Keratinocyte (primary cell): Measurements from ENCODE around the gene RBBP8. TPM values are rescaled to one million over a fixed set of nuclear protein-coding genes. Genes with fewer than 3 reads are reported as not detected.

ENCODE experiments used
- DNase-seq: peaks from one replicate; pipeline ENCODE4 v3.0.0-alpha.2; 2011; ENCODE audit warnings: low read depth, missing footprints, low spot score
- FAIRE-seq: peaks from 2 replicates; lab custom pipeline; 2011; peaks lifted over from hg19 to GRCh38; lab: Jason Lieb, UNC
- H2AFZ ChIP-seq: 2 replicates; pipeline ENCODE4 v1.6.0; 2012; ENCODE audit warnings: low read length, control low read depth, inconsistent platforms; ENCODE audit not compliant: control insufficient read depth
- H3K27ac ChIP-seq: 2 replicates; pipeline ENCODE4 v1.5.1; 2011; ENCODE audit warnings: low read length; ENCODE audit not compliant: control insufficient read depth, insufficient read depth
- H3K27me3 ChIP-seq: 3 replicates; pipeline ENCODE4 v1.6.0; 2011; ENCODE audit warnings: low read length; ENCODE audit not compliant: control insufficient read depth, insufficient read depth; ENCODE audit errors: extremely low read depth
- H3K36me3 ChIP-seq, 2 experiments: 2 replicates in 1 of 2; 3 replicates in 1 of 2; pipeline ENCODE4 v1.5.1; 2011; ENCODE audit warnings: low read length in 2 of 2, mild to moderate bottlenecking in 1 of 2; ENCODE audit not compliant: control insufficient read depth in 2 of 2, insufficient read depth in 2 of 2; ENCODE audit errors: extremely low read depth in 1 of 2
- H3K4me1 ChIP-seq: 3 replicates; pipeline ENCODE4 v1.5.1; 2011; ENCODE audit warnings: low read length; ENCODE audit not compliant: control insufficient read depth, insufficient read depth; ENCODE audit errors: extremely low read depth
- H3K4me2 ChIP-seq: 3 replicates; pipeline ENCODE4 v1.6.0; 2011; ENCODE audit warnings: low read depth, low read length; ENCODE audit not compliant: control insufficient read depth, insufficient read depth; ENCODE audit errors: extremely low read depth
- H3K4me3 ChIP-seq, 3 experiments: fragments of 200-600 bp in 1 of 3; sonication (generic) in 1 of 3; 2 replicates in 2 of 3; 3 replicates in 1 of 3; pipeline ENCODE4 v1.5.1; 2011 to 2016; ENCODE audit warnings: low read length in 3 of 3, mild to moderate bottlenecking in 3 of 3, control low read depth in 2 of 3, inconsistent platforms in 1 of 3, low read depth in 1 of 3, mixed read lengths in 1 of 3, mixed run types in 1 of 3, moderate library complexity in 1 of 3; ENCODE audit not compliant: control insufficient read depth in 2 of 3, insufficient read depth in 2 of 3; ENCODE audit errors: extremely low read depth in 1 of 3
- H3K79me2 ChIP-seq: 2 replicates; pipeline ENCODE4 v1.6.0; 2012; ENCODE audit warnings: low read length; ENCODE audit not compliant: control insufficient read depth, insufficient read depth
- H3K9ac ChIP-seq: 3 replicates; pipeline ENCODE4 v1.6.0; 2011; ENCODE audit warnings: low read length; ENCODE audit not compliant: control insufficient read depth, insufficient read depth; ENCODE audit errors: extremely low read depth
- H3K9me1 ChIP-seq: 3 replicates; pipeline ENCODE4 v1.6.0; 2011; ENCODE audit warnings: low read length; ENCODE audit not compliant: control insufficient read depth, insufficient read depth; ENCODE audit errors: extremely low read depth
- H3K9me3 ChIP-seq: 2 replicates; pipeline ENCODE4 v1.5.1; 2012; ENCODE audit warnings: low read depth, low read length; ENCODE audit not compliant: control insufficient read depth
- H4K20me1 ChIP-seq: 3 replicates; pipeline ENCODE4 v1.6.0; 2011; ENCODE audit warnings: low read length; ENCODE audit not compliant: control insufficient read depth, insufficient read depth; ENCODE audit errors: extremely low read depth
- EZH2 ChIP-seq: IDR thresholded peaks from one replicate; pipeline ENCODE4 v1.6.1; 2012; ENCODE audit warnings: inconsistent platforms, mild to moderate bottlenecking, low read length, moderate library complexity
- dilution Hi-C: fragments of 300-500 bp; cut with MboI; formaldehyde crosslinking; loops from one replicate; pipeline ENCODE4 v1.7.0; 2020; ENCODE audit warnings: low sequenced_read_pairs; ENCODE audit not compliant: extremely low pct_ligation_motif_present
- polyA plus RNA-seq, 5 experiments: library from polyadenylated mRNA; depleted of rRNA in 3 of 5; stranded (reverse) in 3 of 5; stranded (forward) in 1 of 5; unstranded in 1 of 5; fragments of >200 nt; gene quantifications; 1 replicate in 1 of 5; 2 replicates in 3 of 5; 3 replicates in 1 of 5; pipeline versions ENCODE4 v1.2.1 to v1.2.3, GENCODE V29; 2011 to 2012; ENCODE audit warnings: missing spikeins in 2 of 5, low read depth in 1 of 5, low replicate concordance in 1 of 5
- TF ChIP-seq, protein P1 (sequence below), 3 experiments: IDR thresholded peaks in 1 of 3; conservative IDR thresholded peaks in 1 of 3; optimal IDR thresholded peaks in 1 of 3; 2 replicates in 2 of 3; 3 replicates in 1 of 3; pipeline versions ENCODE3 to v1.5.1; 2011; ENCODE audit warnings: low read length in 3 of 3, mild to moderate bottlenecking in 3 of 3, moderate library complexity in 2 of 3, control low read depth in 1 of 3, inconsistent platforms in 1 of 3; ENCODE audit not compliant: insufficient read depth in 2 of 3; ENCODE audit errors: extremely low read depth in 1 of 3

The RBBP8 gene
- polyA plus RNA-seq, 1 donor (not counting 4 experiments of a cell fraction or from before 2014, with no cell fraction given) = 169 TPM

GRCh38 chr18:22932885-22933205 lies 283 bp upstream of the RBBP8 start:
- no peaks in the 10 kb centered on the region for H4K20me1 ChIP-seq
- FAIRE-seq = no peak
- peak overlapping the region; percentile 90 for H3K27ac ChIP-seq
- H3K4me1 ChIP-seq = peaks cover 25% of the 10 kb centered on the region
- H3K36me3 ChIP-seq = peaks cover 5 to 11% of the 10 kb centered on the region in 2 experiments
- peak overlapping the region; percentile 6 for H2AFZ ChIP-seq
- dilution Hi-C loops = no loop called here
- no peak for DNase-seq
- H3K4me2 ChIP-seq = peak overlapping the region; percentile 89
- no peaks in the 10 kb centered on the region for H3K27me3 ChIP-seq
- no peak for TF ChIP-seq EZH2
- TF ChIP-seq, protein P1, sequence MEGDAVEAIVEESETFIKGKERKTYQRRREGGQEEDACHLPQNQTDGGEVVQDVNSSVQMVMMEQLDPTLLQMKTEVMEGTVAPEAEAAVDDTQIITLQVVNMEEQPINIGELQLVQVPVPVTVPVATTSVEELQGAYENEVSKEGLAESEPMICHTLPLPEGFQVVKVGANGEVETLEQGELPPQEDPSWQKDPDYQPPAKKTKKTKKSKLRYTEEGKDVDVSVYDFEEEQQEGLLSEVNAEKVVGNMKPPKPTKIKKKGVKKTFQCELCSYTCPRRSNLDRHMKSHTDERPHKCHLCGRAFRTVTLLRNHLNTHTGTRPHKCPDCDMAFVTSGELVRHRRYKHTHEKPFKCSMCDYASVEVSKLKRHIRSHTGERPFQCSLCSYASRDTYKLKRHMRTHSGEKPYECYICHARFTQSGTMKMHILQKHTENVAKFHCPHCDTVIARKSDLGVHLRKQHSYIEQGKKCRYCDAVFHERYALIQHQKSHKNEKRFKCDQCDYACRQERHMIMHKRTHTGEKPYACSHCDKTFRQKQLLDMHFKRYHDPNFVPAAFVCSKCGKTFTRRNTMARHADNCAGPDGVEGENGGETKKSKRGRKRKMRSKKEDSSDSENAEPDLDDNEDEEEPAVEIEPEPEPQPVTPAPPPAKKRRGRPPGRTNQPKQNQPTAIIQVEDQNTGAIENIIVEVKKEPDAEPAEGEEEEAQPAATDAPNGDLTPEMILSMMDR (optimal IDR thresholded peaks at IDR 0.05 in 1 of 3, IDR thresholded peaks at IDR 0.05 in 1 of 3, conservative IDR thresholded peaks at IDR 0.05 in 1 of 3; ENCODE audit: extremely low read depth in 1 of 3, insufficient read depth in 2 of 3, low read length in 3 of 3) = no peak
- no peaks in the 10 kb centered on the region for H3K9me1 ChIP-seq
- H3K9me3 ChIP-seq = no peaks in the 10 kb centered on the region
- peak overlapping the region; percentile 43 to 67 (median 51) for H3K4me3 ChIP-seq
- peak overlapping the region; percentile 92 for H3K9ac ChIP-seq
- H3K79me2 ChIP-seq = peaks cover 45% of the 10 kb centered on the region

DNA sequence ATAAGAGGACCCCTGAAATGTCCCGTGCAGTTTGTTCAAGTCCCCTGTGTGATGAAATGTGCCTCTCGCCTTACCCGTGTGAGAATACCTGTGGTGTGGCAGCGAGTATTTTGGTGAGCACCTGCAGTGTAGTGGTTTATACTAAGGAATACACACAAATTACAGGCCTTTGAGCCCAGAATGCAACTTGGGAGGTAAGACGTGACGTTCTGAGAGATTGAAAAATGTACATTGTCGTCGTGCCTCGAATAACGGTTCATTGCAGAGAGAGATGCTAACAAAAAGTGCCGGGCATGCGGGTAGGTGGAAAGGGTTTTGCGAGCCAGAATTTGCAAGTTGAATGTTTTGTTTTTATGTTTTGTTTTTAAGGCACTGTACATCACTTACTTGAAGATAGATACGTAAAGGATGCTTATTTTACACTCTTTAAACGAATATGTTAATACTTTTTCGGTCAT lies 867 bp downstream of the RBBP8 start:
- Histone ChIP-seq H3K9me3 (no peaks in the 10 kb centered on the region), H3K9ac (peak overlapping the region; percentile 92), H3K79me2 (peaks cover 52% of the 10 kb centered on the region), H3K4me2 (peak overlapping the region; percentile 89), H3K27ac (peak overlapping the region; percentile 90), H3K4me3 (peak overlapping the region; percentile 43 to 67 (median 51)), H3K27me3 (no peaks in the 10 kb centered on the region), H2AFZ (no peak overlapping the region), H4K20me1 (no peaks in the 10 kb centered on the region), H3K9me1 (no peaks in the 10 kb centered on the region), H3K36me3 (peaks cover 5 to 10% of the 10 kb centered on the region in 2 experiments), H3K4me1 (peaks cover 22% of the 10 kb centered on the region)
- TF ChIP-seq EZH2 = no peak
- TF ChIP-seq, protein P1 (optimal IDR thresholded peaks at IDR 0.05 in 1 of 3, IDR thresholded peaks at IDR 0.05 in 1 of 3, conservative IDR thresholded peaks at IDR 0.05 in 1 of 3; ENCODE audit: extremely low read depth in 1 of 3, insufficient read depth in 2 of 3, low read length in 3 of 3) = no peak
- dilution Hi-C loops = no loop called here
- FAIRE-seq (no peak), DNase-seq (no peak)
